ENCODE measurements around the gene RNF144B.
"Not testable (repeated sequence)": the region's sequence is repeated elsewhere in the genome, so short reads cannot be mapped to it uniquely, and the experiment has no call there.

RNF144B gene

DNA sequence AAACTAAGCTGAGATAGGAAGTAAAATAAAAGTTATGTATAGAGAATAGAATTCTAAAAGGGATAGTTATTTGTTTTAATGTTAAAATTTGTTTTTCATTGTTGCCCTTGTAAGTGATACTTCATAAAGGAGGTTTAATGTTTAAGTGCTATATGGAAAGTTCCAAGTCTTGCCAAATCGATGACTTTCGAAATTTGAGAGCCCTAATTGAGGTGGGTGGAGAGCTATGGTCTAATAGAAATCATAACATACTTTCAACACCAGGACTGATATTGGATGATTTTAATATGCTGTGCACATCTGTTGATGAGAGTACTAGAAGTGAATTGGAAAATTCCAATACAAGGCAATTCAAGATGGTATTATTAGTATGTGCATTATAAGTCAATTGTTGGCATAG lies 64.6 kb downstream of the RNF144B start:
- DNase-seq = no peak

DNA sequence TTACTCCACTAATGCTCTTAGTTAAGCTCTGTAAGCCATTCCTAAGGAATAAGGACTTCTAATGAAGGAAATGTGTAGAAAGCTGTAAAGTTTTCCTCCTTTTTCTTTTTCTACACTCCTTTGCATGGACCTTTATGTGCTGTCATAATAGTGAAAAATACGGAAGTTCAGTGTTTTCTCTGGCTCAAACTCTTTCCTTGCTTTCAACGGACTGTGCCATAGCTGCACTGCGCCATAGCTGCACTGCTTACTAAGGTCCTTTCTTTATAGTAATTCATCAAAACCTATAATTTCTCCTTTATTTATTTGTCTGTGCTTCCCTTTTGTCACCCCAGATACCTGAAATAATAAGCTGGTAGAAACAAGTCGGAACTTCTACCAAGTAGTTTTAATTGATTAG lies 67.3 kb downstream of the RNF144B start:
- DNase-seq = no peak

DNA sequence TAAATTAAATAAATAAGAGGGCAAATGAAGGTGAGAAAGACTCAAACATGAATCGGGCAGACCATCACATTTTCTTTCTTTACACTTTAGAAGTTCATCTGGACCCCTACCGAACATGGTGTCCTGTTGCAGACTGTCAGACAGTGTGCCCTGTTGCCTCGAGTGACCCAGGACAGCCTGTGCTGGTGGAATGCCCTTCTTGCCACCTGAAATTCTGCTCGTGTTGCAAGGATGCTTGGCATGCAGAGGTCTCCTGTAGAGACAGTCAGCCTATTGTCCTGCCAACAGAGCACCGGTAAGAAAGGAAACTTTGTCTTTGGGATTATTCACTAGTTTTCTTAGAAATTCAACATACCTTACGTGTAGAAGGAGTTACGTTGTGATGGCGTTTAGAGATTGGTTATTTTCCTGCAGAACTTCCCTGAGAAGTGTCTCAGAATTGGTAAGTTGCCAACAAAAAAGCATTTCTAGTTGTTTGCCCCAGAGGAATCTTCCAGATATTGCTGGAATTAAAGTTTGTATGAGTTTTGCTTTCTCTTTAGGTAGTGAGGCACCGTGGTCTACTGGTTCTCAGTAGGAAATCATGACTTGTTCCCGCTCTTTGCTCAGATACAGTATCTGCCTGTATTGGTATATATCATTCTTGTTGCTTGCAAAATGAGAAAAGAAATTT lies 70.1 kb downstream of the RNF144B start:
- no peak for DNase-seq

DNA sequence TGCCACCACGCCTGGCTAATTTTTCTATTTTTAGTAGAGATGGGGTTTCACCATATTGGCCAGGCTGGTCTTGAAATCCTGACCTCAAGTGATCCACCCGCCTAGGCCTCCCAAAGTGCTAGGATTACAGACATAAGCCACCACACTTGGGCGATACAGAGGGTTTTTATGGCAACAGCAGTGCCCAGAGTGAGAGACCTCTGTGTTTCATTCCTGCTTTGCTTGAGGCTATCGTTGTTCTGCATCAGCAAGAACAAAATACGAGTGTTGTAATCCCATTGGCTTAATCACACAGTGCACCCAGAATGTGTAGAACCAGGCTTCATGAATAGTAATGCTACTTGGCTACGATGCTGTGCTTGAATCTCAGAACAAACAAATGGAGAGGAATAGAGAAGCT lies 70.9 kb downstream of the RNF144B start:
- not testable (repeated sequence) for DNase-seq

DNA sequence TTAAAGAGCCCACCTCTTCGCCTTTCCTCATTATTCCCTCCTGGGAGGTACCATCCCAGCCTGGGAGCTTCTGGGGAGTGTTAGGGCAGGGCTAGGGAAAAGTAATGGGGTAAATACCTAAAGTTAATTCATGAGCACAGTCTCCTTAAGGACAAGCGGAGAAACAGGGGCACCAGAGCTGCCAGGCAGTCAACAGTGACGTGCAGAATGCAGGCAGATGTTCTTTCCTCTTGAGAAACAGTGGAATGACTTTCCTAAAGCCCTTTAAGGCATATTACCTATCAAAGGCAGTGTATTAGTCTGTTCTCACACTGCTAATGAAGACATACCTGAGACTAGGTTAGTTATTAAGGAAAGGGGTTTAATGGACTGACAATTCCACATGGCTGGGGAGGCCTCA lies 76.3 kb downstream of the RNF144B start:
- no peak for DNase-seq

DNA sequence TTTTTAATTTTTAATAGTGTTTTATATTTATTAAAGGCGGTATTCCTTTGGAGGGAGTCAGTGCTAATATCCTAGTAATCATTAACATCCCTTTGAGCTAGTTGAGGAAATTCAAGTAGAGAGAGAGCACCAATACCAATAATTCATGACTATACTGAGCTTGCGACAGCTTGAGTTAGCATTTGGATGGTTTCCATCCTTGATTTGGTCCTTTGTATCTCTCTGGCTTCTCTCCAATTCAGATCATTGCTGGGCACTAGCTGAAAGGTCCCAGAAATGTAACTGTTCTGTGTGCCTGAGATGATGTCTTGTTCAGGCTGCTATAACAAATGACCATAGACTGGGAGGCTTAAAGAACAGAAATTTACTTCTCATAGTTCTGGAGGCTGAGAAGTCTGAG lies 77.0 kb downstream of the RNF144B start:
- peak; percentile 79 for DNase-seq

DNA sequence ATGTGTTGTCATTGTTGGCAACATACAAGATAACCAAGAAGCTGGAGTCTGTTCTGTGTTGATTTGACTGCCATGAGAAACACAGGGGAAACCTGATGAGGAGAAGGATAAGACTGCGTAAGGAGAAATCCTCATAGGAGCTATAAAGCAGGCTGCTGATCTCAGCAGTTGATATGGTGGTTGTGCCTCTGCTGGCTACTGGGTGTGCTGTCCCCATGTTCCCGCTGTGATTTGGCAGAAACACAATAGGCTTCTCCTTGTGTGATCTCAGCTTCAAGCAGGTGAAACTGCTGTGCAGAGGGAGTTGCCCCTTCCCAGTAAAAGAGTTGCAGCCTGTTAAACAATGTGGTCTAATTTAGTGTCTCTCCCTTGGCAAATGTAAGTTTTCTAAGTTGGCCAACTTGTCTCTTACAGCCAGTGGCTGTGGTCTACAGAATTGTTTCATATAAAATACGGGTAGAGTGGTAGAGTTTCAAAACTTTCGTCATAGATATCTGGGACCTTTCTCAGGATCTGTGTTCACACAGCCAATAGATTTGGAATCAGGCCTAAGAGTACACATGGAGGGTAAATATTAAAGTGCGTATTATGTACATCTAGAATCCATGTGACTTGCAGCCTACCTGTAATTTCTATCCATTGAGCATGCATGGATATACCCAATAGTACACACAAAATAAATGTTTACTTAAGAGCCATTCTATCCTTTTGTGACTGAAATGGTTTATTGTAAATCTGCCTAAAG lies 78.4 kb downstream of the RNF144B start:
- no peak for DNase-seq

DNA sequence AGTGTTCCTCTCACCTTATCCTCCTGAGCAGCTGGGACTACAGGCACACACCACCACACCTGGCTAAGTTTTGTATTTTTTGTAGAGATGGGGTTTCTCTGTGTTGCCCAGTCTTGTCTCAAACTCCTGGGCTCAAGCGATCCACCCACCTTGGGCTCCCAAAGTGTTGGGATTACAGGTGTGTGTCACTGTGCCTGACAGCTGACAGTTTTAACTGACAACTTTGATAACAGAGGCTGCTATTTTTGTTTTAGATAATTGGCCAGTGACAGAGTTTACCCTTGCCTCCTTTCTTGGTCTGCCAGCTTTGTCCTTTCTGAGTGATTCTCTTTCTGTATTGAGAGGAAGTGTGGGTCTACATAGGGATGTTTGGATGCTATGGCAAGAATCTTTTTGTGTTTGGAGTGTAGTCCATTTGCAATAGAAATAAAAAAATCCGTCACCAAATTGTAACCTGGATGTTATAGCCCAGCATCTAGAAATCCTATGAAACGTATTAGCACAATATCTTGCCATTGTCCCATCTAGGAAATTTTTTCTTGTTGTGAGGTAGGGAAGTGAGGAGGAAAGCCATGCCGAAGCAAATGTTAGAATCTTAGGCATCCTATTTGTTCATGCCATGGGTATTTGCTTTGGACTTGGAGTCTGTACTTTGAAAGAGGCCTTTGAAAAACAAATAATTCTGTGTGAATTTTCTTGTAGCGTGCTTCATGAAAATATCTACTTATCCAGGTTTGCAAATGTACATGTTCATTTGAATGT lies 80.8 kb downstream of the RNF144B start:
- no peak for DNase-seq

DNA sequence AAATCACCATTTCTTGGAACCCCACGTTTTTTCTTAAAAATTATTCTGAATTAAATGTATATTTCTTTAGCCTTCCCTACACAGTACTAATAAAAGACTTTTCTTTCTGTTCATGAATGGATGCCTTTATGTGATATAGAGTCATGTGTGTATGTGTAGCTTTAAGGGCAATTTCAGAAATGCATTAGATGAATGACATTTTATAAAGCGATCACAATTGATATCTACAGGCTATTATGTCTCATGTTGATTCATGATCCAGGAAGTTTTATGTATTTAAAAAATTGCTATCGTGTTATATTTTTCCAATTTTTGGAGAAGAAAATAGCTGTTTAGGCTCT lies 81.3 kb downstream of the RNF144B start:
- no peak for DNase-seq

DNA sequence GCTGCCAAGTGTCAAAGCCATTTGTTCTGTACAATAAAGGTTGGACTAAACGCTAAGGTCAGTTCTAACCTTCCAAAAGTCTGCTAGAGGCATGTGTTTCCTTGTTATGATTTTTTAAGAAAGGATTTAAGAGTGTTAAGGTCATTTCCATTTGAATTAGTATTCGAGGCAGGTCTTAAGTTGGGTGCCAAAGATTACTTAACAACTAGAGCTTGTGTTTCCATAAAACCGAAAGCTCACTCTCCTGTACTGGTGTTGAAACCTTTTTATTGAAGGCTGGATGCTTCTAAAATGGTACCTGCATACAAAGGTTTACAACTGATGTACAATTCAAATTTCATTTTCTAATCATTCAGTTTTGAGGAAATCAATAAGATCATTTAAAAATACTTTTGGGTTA lies 82.4 kb downstream of the RNF144B start:
- DNase-seq = no peak

DNA sequence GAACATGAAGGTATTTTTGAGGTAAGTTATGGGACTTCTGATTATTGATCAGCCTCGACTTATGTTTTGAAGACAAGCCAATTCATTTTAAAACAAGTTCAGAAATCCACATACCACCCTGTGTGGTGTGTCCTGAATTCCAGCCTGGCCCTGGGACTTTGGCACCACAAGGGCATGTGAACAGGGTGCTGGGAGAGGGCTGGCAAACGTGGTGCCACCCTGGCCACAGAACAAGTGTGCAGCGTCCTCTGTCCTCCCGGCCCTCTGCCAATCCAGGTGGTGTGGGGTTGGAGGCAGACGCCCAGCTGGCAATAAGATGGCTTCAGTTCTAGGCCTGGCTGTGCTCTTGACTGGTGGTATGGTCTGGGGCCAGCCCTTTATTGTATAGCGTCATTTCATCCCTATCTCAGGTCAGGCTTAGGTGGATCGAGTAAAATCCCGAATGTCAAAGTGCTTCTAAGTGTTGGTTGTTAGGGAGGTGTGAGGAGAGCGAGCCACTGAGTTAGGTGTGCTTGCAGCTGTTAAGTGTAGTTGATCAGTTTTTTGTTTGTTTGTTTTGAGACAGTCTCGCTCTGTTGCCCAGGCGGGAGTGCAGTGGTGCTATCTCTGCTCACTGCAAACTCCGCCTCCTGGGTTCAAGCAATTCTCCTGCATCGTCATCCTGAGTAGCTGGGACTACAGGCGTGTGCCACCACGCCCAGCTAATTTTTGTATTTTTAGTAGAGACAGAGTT lies 84.2 kb downstream of the RNF144B start:
- no peak for DNase-seq

DNA sequence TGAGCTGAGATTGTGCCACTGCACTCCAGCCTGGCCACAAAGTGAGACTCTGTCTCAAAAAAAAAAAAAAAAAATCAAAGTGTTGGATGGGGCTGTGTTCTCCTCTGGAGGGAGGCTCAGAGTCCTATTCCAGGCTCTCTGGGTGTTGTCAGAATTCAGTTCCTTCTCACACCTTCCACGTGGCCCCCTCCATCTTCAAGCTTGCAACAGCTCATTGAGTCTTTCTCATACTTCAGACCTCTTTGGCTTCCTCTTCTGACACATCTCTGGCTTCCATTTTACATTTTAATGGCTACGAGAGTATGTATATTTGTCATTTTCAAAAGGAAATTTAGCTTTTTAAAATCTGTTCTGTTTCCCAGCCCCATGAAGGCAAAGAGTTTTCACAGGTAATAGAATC lies 85.8 kb downstream of the RNF144B start:
- DNase-seq = no peak

DNA sequence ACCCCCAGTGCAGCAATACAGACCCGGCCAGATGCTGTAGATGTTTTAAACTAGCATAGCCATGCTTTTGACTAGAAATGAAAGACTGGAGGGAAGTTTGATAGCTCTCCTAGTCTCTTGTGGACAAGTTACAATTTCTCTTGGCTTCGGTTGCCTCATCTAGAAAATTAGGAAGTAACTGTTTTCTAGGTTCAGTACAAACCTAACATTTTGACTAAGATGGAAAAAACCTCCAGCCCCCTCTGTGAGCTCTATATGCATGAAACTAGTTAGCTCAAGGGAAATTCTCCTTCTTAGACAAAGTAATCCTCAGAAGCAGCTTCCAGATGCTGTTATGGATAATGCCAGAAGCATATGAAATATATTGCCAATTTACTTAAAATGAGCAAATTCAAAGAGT lies 86.6 kb downstream of the RNF144B start:
- DNase-seq = no peak

DNA sequence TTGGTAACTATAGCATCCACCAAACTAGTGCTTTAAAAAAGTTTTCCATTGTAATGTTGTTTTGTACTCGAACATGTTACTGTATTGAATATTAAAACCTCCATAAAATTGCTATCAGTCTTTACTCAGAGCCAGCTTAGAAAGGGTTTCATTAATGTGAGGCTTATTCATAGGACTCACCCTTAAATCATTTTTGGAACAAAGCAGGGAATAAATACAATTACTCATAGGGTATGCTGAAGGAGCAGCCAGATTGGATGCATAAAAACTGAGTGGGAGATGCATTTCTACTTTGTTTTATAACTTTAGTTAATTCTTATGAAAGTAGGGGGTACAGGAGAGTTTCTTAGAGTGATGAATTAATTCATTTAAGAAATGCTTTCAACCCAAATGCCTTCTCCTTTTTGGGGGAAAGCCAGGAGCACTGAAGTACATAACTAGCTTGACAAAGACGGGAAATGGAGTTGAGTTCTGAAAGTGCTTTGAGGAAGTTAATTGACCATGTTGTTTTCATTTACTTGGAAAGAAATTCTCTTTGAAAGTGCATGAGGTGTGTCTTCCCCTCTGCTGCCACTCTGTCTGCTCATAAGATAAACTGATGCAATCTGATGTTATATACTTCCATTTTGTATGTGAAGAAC lies 90.3 kb downstream of the RNF144B start:
- DNase-seq = no peak

DNA sequence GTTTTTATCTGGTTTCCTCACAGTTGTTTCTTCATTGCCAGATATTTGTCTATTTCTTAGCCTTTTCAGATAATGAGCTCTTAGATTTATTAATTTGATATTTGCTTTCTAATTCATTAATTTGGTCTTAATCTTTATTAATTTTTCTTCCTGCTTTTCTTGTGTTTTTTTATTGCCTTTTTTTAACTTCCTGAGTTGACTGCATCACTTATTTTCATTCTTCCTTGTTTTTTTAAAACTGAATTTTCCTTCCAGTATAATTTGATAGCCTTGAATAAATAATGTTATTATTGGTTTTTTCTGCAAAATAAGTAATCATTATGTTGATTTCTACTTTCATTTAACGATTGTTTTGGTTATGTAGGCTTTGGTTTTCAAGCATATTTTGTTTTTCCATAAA lies 91.5 kb downstream of the RNF144B start:
- no peak for DNase-seq

DNA sequence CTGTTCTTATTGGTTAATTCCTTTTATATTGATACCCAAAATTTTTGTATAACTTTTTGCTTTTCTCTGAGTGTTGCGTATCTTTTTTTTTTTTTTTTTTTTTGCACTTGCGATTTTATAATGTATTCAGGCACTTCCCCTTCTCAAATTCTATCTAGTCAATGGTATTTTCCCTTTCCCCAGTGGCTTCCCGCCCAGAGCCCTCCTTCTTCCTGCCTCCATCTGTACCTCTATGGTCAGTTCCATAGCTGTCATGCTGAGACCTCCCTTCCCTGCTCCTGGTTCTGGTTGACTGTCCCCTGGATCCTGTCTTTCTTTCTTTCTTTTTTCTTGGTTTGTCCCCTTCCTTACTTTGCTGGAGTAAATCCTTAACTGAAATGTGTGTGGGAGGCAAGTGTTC lies 94.7 kb downstream of the RNF144B start:
- no peak for DNase-seq

DNA sequence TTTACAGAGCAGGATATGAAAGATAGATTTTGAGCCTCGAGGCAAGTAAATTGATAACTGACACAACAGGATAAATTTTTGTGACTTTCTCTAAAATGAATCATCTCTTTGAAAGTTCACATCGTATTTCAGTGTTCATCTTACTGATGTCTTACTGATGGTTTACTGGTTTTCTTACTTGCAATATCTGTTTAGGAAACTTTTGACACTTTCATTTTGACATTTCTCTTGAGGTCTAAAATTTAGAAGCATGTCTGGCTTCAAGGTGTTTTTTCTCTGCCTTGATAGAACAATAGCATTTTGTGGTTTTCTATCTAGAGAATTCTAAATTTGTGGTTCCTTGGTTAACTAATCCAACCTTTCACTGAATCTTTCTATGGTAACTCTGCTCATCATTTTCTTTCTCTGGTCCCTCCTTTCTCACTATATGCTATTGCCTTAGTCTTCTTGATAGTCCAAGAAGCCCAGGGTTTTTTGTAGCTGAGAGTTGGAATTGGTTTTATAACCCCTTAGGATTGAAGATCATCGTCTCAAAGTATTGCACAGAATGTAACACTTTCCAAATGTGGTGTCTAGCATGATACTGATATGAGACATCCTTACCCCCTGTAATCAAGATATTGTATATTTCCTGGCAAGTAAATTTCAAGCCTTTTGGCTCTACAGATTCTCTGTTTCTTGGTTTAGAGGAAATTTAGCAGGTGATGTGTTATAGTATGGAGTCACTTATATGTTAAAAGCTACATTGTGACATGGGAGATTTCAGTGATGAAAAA lies 98.7 kb downstream of the RNF144B start:
- DNase-seq = no peak

DNA sequence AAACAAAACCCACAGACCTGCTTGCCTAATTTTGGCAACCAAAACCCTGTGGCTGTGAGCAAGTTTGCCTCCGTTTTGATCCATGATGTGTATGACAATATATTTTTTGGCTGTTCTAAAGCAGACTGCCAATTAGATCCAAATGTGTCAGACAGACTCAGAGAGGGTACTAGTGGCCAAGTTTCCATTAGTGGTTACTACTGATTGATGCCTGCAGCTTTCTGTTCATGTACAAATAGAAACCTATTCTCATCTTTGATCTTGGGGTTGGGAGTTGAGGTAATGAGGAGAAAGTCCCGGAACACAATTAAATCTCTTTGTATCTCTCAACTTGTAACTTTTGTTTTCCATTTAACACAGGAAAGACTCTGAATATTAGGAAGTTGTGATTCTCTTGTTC lies 100.9 kb downstream of the RNF144B start:
- no peak for DNase-seq

DNA sequence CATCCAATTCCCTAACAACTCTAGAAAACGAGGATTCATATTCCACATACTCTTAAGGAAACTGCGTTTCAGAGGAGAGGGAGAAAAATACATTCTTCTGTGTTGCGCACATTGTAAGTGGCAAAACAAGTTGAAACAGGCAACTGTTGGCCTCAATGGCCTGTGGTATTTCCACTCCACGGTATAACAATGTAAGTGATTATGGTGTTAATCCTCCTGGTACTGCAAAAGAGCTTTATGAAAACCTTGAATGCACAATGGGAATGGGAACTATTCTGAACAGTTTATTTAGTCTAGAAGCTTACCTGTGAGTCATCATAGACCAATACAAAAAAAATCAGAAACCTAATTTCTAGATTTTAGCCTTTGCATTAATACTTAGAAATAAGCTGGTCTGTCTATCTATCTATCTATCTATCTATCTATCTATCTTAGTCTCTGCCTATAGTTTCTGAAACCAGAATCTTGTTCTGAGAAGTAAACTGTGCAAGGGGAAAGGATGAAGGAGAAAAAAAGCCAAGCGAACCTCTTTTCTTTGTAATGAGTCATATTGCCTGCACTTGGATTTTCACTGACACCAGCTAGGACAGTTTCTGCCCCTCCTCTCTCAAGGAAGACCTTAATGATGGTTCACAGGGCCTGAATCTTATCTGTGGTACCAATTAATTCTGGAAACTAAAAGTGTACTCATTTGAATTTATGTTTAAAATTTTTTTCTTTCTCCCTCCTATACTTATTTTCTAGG lies 101.5 kb downstream of the RNF144B start:
- no peak for DNase-seq

DNA sequence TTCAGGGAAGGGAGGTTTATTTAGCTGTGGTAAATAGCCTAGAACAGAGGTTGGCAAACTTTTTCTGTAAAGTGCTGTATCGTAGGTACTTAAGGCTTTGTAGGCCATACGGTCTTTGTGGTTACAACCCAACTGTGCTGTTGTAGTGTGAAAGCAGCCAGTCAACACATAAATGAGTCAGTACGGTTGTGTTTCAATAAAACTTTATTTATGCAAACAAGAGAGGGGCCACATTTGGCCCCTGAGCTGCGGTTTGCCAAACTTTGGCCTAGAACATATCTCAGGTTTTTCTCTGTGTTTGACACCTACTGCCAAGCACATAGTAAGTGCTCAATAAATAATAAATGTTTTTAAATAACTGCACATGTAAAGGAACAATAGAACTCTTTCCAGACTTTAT lies 102.2 kb downstream of the RNF144B start:
- no peak for DNase-seq

DNA sequence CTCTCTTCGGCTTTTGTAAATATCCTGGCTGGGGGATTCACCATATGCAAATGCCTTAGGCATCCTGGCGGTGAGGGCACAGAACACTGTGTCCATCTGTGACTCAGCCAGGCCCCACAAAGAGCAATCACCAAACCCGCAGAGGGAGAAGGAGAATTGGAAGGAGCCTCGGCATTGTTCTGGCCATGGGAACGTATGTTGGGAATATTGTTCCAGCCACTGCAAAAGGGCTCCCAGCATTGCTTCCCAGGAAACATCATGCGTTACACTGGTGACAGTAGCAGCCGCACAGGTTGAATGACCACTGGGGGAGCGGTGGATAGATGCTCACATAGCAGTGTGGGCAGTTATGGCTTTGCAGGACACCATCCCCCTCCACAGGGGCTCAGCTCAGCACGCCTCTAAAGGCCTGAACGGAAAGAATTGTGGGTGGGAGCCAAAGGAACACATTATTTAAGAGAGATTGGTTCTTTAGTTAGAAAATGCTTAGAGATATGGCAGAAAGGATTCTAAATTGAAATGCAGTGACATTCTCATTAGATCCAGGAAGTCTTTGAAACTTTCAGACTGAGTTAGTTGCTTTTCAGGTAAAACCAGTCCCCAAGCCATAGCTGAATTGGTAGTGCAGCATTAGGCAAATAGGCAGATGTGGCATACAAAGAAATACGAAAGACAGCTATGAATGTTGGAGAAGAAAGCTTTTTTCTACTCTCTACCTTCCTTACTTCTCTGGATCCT lies 104.3 kb downstream of the RNF144B start:
- DNase-seq = no peak
